Left lung (tissue), 10 donors: ENCODE data around the gene NRXN2. TPM values are rescaled to one million over a fixed set of nuclear protein-coding genes. Genes with fewer than 3 reads are reported as not detected.

Experiments
- ATAC-seq: fragments of 200-7000 bp; cut with Tn5 transposase; one replicate; pipeline ENCODE4 v1.9.1; 2020; ENCODE audit warnings: moderate library complexity
- DNase-seq, 4 donors: peaks; one replicate each; pipeline ENCODE4 v3.0.0-alpha.2; 2013 to 2020
- H3K27ac ChIP-seq, 2 donors: fragments of 200-600 bp; sonication (generic) in 1 of 2; one replicate each; pipeline versions ENCODE4 v1.5.0 to v1.8.0; 2020 to 2021
- H3K27me3 ChIP-seq, 2 donors: fragments of 200-600 bp; sonication (generic) in 1 of 2; one replicate each; pipeline versions ENCODE4 v1.5.0 to v1.8.0; 2020 to 2021
- H3K36me3 ChIP-seq, 2 donors: fragments of 200-600 bp; sonication (generic) in 1 of 2; one replicate each; pipeline versions ENCODE4 v1.5.0 to v1.8.0; 2020 to 2021
- H3K4me1 ChIP-seq, 2 donors: fragments of 200-600 bp; one replicate each; pipeline ENCODE4 v1.8.0; 2021
- H3K4me3 ChIP-seq, 2 donors: fragments of 200-600 bp; sonication (generic) in 1 of 2; one replicate each; pipeline versions ENCODE4 v1.5.0 to v1.8.0; 2020 to 2021; ENCODE audit warnings: mild to moderate bottlenecking in 1 of 2
- H3K9me3 ChIP-seq, 2 donors: fragments of 200-600 bp; sonication (generic) in 1 of 2; one replicate each; pipeline versions ENCODE4 v1.5.0 to v1.8.0; 2020 to 2021
- CTCF ChIP-seq, 2 donors: fragments of 200-600 bp; sonication (generic) in 1 of 2; IDR thresholded peaks; one replicate each; pipeline versions ENCODE4 v1.5.0 to v1.8.0; 2021; ENCODE audit warnings: antibody characterized with exemption in 2 of 2
- intact Hi-C, 2 donors: fragments of 100-400 bp; cut with DNase I; formaldehyde crosslinking; loops; one replicate each; pipeline versions ENCODE4 v1.11.2 to v1.14.2; 2022
- polyA plus RNA-seq, 6 donors: library from polyadenylated mRNA; unstranded; fragments of 120-200 nt; gene quantifications; one replicate each; pipeline ENCODE4 v1.2.1, GENCODE V29; 2013; ENCODE audit not compliant: insufficient read length in 6 of 6
- total RNA-seq, 2 donors: library from RNA; stranded (reverse); fragmentation: NEBNext Ultra II Directional; extraction: Animal tissue kit (Norgen Biotek cat#: 25700); gene quantifications; one replicate each; pipeline ENCODE4 v1.2.1, GENCODE V29; 2021
- donor health status: DM: no; HTN: yes; CAD: no.
- donor health status: DM: no; HTN: no; CAD: no.

NRXN2 gene
- total and polyA plus RNA-seq, 8 donors = 3.5 to 15.0 (median 10.4) TPM

- DNase-seq (peak in 1 of 4 donors; percentile 22), ATAC-seq (no peak)
- Histone ChIP-seq H3K4me1 (no peaks in the 10 kb centered on the region), H3K9me3 (no peaks in the 10 kb centered on the region), H3K27me3 (peaks cover 0 to 28% of the 10 kb centered on the region in 2 donors), H3K4me3 (no peak overlapping the region), H3K27ac (no peak overlapping the region), H3K36me3 (no peaks in the 10 kb centered on the region)
- TF ChIP-seq CTCF (IDR thresholded peaks at IDR 0.05) = no peak
- intact Hi-C loops = no loop called here
Observed at GRCh38 chr11:64560941-64561340, 162.1 kb downstream of the NRXN2 start.

- intact Hi-C loops = no loop called here
- ATAC-seq (no peak), DNase-seq (peak in 1 of 4 donors; percentile 23)
- Histone ChIP-seq H3K4me1 (no peaks in the 10 kb centered on the region), H3K36me3 (no peaks in the 10 kb centered on the region), H3K9me3 (no peaks in the 10 kb centered on the region), H3K4me3 (no peak overlapping the region), H3K27ac (no peak overlapping the region), H3K27me3 (peaks cover 0 to 28% of the 10 kb centered on the region in 2 donors)
- TF ChIP-seq CTCF (IDR thresholded peaks at IDR 0.05) = no peak
Observed at GRCh38 chr11:64560139-64560771, 162.7 kb downstream of the NRXN2 start.

DNA sequence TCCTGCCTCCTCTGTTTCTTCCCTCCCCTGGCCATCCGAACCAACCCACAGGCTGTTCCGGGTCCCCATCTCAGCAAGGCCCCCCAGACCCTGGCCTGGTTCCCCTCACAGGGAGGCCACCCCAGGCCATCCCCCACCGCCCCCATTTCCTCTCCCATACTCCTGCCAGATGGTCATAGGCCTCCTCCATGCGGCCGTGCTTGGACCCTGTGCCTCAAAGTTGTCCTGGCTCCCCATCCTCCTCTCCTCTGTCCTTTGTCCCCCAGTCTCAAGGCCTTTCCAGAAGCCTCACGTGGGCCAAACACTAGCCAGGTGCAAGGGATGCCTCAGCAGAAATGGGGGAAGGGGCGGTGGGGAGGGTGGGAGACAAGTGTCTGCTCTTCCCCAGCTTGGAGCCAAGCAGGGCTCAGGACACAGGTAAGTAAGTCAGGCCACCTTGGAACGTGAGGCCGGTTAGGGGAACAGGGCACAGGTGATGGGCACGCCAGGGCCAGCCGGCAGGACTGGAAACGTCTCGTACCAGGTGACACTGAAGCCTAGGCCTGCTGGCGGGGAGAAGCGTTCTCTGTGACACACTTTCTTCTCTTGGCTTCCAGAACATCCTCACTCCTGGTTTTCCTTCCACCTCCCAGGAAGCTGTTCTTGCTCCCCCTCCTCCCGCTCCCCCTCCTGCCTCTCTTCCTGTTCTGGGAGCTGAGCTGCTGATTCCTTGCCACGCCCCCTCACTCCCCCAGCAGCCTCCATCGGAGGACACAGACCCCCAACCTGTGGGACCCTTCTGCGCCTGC is 163.5 kb downstream of the NRXN2 start:
- no peak overlapping the region for H3K27ac ChIP-seq
- intact Hi-C loops = no loop called here
- ATAC-seq (no peak), DNase-seq (no peak)
- no peak overlapping the region for H3K4me3 ChIP-seq
- no peaks in the 10 kb centered on the region for H3K36me3 ChIP-seq
- TF ChIP-seq CTCF (IDR thresholded peaks at IDR 0.05) = no peak
- H3K4me1 ChIP-seq = peaks cover 0 to under 1% of the 10 kb centered on the region in 2 donors
- no peaks in the 10 kb centered on the region for H3K9me3 ChIP-seq
- peaks cover 0 to 28% of the 10 kb centered on the region in 2 donors for H3K27me3 ChIP-seq

GRCh38 chr11:64558869-64559268 is 164.1 kb downstream of the NRXN2 start:
- no peak for TF ChIP-seq CTCF (IDR thresholded peaks at IDR 0.05)
- Histone ChIP-seq H3K36me3 (no peaks in the 10 kb centered on the region), H3K9me3 (no peaks in the 10 kb centered on the region), H3K4me1 (peaks cover 0 to 6% of the 10 kb centered on the region in 2 donors), H3K4me3 (no peak overlapping the region), H3K27ac (no peak overlapping the region), H3K27me3 (peaks cover 0 to 28% of the 10 kb centered on the region in 2 donors)
- intact Hi-C loops = no loop called here
- ATAC-seq (no peak), DNase-seq (no peak)

GRCh38 chr11:64558065-64558745 is 164.8 kb downstream of the NRXN2 start:
- Histone ChIP-seq H3K27ac (no peak overlapping the region), H3K27me3 (peaks cover 0 to 28% of the 10 kb centered on the region in 2 donors), H3K4me3 (no peak overlapping the region), H3K9me3 (no peaks in the 10 kb centered on the region), H3K4me1 (peaks cover 0 to 6% of the 10 kb centered on the region in 2 donors), H3K36me3 (no peaks in the 10 kb centered on the region)
- DNase-seq (no peak), ATAC-seq (no peak)
- intact Hi-C loops = no loop called here
- no peak for TF ChIP-seq CTCF (IDR thresholded peaks at IDR 0.05)
